GM21786 (cell line): Measurements from ENCODE around the gene OCA2.

Experiments
- ATAC-seq: cut with Tn5 transposase; IDR thresholded peaks from one replicate; pipeline ENCODE4 v1.9.1; 2021; ENCODE audit not compliant: unreplicated experiment

Gene OCA2

DNA sequence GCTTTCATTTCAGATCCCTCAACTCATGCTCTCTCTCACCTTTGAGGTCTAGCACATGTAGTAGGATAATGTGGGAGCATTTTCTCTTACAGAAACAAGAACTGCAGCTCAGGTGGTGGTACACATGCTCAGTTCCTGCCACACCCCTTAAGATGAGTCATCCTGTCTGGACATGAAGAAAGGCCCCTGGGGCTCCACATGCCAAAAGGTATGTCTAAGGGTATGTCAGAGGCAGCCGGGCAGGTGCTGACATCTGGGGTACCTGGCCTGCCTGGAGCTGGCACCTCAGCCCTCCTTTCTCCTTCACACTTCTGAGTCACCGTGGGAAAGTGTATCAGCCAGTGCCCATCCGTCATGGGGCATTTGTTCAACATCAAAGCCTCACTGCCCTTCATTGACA, 209.9 kb downstream of the OCA2 start:
- ATAC-seq = no peak

- no peak for ATAC-seq
Measured at GRCh38 chr15:27885201-27885600, 213.9 kb downstream of the OCA2 start.

DNA sequence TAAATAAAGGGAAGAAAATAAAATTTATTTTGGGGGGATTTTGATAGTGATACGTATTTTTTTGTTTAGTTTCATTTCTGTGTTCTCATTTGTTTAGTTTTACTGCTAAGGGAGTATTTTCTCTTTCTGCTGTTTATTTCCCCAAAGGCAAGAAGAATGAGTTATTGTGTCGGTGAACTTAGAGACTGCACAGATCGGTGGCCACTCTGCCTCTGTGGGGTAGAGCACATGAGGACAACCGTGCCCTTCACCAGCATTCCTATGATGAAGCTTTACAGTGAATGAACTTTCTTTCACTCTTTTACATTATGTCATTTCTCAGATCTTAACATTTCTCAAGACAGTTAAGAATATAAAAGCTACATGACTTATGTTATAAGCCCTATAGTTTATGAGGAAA, 214.4 kb downstream of the OCA2 start:
- no peak for ATAC-seq

GRCh38 chr15:27878841-27879240, 220.3 kb downstream of the OCA2 start:
- ATAC-seq = no peak

- no peak for ATAC-seq
Measured at GRCh38 chr15:27873828-27874227, 225.3 kb downstream of the OCA2 start.

DNA sequence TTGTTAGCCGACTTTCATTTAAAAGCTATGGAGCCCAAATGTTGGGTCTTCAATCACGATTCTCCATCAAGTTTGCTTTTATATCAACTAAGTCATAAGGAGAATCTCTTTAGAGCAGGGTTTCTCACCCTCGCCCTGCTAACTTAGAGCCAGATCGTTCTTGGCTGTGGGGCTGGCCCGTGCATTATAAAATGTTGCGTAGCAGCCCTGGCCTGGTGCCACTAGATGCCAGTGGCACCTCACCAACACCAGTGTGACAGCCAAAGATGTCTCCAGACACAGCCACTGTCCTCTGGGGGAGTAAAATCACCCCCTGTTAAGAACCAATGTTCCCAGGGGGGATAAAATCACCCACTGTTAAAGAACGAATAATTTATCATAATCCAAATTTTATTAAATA, 226.1 kb downstream of the OCA2 start:
- ATAC-seq = no peak

DNA sequence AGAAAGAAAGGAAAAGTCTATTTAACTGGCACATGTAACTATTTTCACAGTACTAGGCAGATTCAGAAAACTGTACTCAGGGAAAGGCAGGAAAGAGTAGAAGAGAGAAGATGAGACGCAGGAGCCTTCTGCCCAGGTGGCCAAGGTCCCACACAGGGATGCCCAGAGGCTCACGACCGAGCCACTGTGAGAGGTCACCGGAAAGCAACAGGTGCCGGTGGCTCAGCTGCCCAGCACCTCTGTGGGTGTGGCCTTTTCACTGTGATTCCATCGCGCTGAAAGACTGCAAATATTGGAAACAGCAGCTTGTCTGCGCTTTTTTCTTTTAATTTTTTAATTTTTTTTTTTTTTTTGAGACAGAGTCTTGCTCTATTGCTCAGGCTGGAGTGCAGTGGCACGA, 226.8 kb downstream of the OCA2 start:
- no peak for ATAC-seq

GRCh38 chr15:27871902-27872260, 227.2 kb downstream of the OCA2 start:
- no peak for ATAC-seq

GRCh38 chr15:27871078-27871901, 227.8 kb downstream of the OCA2 start:
- no peak for ATAC-seq

DNA sequence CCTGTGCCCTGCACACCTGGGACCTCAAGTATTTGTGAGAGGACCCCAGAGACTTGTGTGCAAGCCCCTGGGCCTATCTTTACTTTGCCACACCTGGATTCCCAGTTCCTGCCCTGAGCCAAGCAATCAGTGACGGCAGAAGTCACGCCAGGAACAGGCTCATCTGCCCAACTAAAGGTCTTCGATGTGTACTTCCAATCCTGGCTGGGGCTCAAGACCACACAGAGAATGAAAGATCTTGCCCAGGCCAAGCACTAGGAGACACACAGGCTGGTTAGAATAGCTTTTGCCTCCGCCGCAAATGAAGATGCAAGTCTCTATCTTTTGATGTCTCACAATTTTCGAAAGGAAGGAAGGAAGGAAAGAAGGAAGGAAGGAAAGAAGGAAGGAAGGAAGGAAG, 228.8 kb downstream of the OCA2 start:
- no peak for ATAC-seq

DNA sequence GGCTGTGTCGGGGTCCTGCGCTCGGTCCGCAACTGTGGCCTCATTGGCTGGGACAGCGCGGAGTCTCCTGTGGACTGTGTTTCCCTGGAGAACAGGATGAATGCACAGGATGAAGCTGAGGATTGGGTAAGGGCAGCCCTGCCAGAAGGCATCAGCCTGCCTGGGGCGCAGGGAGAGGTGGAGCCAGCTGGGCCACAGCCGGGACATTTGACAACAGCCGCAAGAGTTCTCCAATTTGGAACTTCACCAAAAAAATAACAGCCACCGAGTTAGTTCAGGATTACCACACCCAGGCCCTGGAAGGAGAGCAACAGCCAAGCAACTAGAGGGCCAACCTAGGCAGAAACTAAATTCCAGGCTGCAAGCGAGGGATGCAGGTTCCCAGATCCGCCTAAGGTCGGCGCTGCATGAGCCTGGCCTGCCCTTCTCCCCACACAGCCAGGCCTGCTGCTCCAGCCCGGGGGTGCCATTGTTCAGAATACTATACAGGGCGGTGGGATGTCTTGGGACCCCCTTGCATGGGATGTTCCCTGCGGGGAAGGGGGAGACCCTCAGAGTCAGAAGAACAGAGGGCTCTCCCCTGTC, 229.3 kb downstream of the OCA2 start:
- ATAC-seq = no peak

DNA sequence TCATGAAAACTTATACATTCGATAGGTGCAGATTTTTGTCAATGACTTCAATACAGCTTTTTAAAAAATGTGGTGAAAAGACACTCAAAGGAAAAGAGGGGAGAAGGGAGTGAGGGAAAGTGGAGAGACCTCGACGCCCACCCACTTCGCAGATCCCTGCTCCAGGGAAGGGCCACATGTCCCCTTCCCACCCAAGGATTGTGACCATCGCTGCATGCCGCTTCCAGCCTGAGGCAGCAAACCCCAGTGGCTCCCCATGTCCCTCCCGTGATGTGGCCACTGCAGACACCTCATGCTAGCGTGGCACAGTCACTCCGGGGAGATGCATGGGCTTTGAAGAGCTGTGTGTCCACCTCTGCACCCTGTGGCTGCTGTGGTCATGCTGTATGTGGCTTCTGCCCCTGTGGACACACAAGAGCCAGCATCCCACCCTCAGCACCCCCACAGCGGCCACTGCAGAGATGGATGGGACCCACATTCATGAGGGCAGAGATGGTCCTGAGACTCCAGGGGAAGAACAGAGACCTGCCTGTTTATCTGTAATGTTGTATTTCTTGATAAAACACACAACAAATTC, 230.2 kb downstream of the OCA2 start:
- ATAC-seq = no peak

GRCh38 chr15:27867861-27868260, 231.3 kb downstream of the OCA2 start:
- no peak for ATAC-seq

GRCh38 chr15:27866505-27867165, 232.5 kb downstream of the OCA2 start:
- no peak for ATAC-seq

DNA sequence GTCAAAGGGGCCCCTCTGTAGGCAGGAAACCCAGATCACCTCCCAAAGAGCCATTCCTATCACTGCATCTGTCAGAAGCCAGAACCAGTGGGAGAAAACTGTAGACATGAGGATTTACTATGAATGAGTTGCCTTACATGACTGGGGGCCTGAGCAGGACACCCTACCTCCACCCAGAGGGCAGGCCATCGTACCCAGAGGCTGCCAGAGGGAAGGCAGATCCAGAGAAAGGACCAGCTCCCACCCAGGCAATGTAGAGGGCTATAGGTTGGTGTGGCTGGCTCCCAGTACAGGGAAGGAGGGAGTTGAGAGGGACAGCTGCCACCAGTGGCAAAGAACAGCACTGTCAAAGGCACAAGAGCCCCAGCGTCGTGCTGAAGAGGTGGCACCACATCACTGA, 233.2 kb downstream of the OCA2 start:
- no peak for ATAC-seq

GRCh38 chr15:27865323-27865922, 233.7 kb downstream of the OCA2 start:
- ATAC-seq = no peak

DNA sequence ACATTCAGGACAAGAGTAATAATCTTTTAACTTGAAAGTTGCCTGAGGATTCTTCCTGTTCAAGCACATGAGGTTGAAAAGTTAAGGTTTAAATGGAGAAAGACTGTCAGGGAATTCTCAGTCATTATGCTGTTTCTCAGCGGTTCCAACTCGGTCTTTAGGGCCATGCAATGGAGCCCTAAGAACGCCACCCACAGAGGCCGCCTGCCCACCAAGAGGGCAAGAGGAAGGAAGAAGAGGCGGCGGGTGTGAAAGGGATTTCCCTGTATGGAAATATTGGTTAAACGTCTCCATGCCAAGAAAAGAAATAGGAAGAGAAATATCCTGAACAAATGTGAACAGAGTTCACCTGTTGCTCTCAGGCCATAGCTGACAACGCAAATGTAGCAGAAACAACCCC, 234.4 kb downstream of the OCA2 start:
- no peak for ATAC-seq

DNA sequence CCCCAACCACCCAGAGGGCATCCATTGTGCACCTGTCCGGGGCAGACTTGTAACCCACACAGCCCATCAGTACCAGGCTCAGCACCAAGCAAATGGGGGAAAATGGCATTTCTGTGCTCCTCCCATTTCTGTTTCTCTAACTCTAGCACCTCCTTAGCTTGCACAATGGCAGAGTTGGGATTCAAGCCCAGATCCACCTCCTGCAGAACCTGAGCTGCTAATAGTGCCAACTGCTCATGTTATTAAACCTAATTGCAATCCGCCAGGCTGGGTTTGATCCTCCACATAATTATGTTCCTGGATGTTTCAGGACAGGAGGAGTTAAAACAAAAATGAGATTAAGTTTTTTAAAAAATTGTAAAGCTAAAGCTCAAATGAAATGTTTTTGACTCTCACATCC, 235.0 kb downstream of the OCA2 start:
- no peak for ATAC-seq

- ATAC-seq = no peak
Measured at GRCh38 chr15:27863000-27863399, 236.1 kb downstream of the OCA2 start.

- no peak for ATAC-seq
Measured at GRCh38 chr15:27861171-27861570, 237.9 kb downstream of the OCA2 start.

DNA sequence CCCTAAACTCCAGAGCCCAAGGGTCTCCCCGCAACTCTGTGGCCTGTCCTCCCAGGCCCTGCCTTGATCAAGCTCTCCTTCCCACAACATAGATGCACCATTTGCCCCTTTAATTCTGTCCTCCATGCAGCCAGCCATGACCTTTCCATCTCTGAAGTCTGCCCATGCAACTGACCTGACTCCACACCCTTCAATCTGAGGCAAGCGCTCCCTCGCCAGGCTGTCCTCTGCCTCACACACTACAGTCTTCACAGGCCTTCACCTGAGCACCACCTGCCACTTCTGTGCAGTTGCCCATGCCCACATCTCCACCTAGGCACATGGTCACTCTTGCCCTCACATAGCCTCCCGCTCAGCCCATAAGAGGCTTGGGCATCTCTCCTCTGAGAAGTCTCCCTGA, 244.0 kb downstream of the OCA2 start:
- ATAC-seq = no peak

DNA sequence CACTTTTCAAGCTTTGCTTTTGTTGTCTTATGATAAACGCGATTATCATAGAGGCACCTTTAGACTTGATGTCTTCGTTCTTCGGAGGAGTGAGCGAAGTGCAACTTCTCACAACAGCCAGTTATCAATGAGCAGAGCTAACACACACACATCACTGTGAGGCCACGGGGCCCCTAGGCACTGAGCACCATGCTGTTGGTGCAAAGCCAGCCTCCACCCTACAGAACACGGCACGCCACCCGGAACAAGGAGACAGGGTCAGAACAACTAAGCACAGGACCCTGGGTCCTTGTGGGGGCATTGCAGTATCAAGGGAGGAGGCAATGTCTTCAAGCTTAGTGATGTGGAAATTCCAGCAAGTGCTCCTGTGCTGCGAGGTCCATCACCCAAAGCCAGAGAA, 244.5 kb downstream of the OCA2 start:
- ATAC-seq = no peak
